HFF-Myc (cell line): ENCODE measurements around the gene SLAIN2.

Experiments used
- DNase-seq: peaks from one replicate; pipeline ENCODE4 v3.0.0-alpha.2; 2011; ENCODE audit warnings: low read depth; ENCODE audit errors: extremely low read depth
- H3K4me3 ChIP-seq: replicated peaks from 2 replicates; pipeline ENCODE4 v1.5.1; 2011; ENCODE audit warnings: low read depth, mild to moderate bottlenecking, control low read depth, low read length
- TF ChIP-seq, protein P1 (sequence below): IDR thresholded peaks from 2 replicates; pipeline ENCODE4 v1.5.1; 2012; ENCODE audit warnings: mild to moderate bottlenecking, low read depth, low read length, control low read depth; ENCODE audit errors: missing control alignments

The SLAIN2 gene

DNA sequence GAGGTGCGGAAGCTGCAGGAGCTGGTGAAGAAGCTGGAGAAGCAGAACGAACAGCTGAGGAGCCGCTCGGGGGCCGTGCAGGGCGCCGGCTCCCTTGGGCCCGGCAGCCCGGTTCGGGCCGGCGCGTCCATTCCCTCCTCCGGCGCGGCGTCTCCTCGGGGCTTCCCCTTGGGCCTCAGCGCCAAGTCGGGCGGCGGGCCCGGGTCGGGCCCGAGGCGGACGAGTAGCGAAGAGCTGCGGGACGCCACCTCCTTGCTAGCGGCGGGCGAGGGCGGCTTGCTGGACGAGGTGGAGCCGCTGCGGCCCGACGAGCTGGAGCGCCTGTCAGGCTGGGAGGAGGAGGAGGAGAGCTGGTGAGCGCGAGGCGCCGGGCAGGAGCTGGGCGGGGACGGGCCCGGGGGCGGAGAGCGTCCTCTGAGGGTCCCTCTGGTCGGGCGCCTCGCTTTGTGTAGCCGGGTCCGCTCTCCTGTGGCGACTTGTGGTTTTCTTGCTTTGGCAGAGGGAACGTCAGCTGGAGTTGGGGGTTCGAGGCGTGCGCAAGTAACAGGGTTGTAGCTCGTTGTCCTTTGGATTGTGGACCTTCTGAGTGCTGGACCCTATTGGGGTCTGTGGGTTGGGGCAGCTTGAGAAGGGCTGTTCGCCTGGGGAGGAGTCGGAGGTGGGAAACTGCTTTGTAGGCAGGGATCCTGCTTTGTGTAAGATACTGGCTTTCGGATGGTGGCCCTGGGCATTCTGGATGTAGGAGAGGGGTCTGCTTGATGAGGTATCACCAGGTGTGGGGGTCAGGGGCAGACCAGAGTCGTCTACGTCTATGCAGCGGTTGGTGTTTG is 662 bp downstream of the SLAIN2 start:
- peak overlapping the region; percentile 90 for H3K4me3 ChIP-seq
- TF ChIP-seq, protein P1, sequence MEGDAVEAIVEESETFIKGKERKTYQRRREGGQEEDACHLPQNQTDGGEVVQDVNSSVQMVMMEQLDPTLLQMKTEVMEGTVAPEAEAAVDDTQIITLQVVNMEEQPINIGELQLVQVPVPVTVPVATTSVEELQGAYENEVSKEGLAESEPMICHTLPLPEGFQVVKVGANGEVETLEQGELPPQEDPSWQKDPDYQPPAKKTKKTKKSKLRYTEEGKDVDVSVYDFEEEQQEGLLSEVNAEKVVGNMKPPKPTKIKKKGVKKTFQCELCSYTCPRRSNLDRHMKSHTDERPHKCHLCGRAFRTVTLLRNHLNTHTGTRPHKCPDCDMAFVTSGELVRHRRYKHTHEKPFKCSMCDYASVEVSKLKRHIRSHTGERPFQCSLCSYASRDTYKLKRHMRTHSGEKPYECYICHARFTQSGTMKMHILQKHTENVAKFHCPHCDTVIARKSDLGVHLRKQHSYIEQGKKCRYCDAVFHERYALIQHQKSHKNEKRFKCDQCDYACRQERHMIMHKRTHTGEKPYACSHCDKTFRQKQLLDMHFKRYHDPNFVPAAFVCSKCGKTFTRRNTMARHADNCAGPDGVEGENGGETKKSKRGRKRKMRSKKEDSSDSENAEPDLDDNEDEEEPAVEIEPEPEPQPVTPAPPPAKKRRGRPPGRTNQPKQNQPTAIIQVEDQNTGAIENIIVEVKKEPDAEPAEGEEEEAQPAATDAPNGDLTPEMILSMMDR, result no peak
- DNase-seq, result no peak

DNA sequence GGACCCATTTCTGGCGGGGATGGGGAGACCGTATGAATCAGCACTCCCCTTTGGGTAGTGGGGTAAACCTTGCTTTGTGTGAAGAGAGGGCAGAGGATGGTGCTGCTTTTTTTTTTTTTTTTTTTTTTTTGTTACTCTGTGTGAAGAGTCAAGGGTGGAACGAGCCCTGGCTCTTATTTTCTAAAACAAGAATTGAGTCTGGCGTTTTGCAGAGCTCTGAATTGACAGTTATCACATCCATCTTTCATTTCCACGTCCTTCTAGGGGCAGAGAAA is 1.2 kb downstream of the SLAIN2 start:
- no peak for DNase-seq
- peak overlapping the region; percentile 90 for H3K4me3 ChIP-seq
- TF ChIP-seq, protein P1, result no peak

DNA sequence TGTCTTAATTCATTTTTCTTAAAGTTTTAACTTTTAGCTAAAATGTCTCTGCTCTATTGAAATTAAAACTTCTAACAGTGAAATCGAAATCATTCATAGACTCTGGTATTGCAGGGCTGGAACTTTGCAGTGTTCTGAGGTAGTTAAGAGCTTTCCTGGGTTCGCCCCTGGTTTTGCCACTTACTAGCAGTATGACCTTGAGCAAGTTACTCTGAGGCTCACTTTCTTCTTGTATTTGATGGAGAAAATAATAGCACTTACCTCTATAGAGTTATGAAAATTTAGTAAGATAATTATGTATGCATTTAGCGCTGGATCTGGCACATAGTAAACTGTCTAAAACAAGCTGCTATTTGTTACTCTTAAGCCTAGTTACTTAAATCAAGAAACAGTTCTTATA is 1.7 kb downstream of the SLAIN2 start:
- H3K4me3 ChIP-seq, result peak overlapping the region; percentile 90
- DNase-seq, result no peak
- TF ChIP-seq, protein P1, result no peak

DNA sequence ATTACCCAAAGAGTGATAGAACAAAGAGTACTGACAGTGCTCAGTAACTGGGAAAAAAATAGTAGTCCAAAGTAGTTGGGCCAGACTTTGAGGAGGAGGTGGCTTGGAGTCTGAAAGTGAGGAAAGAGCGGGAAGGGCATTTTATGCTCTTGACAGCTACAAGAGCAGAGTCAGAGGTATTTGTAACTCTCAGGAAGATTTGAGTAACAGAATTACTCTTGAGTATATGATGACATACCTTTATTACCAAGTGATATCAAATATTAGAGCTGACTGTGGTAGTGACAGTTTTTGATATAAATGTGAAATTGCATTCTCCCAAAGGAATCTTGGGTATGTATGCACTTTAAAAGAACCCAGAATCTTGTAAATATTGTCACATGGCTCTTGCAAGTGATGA is 2.2 kb downstream of the SLAIN2 start:
- H3K4me3 ChIP-seq, result peak overlapping the region; percentile 90
- no peak for DNase-seq
- TF ChIP-seq, protein P1, result no peak

DNA sequence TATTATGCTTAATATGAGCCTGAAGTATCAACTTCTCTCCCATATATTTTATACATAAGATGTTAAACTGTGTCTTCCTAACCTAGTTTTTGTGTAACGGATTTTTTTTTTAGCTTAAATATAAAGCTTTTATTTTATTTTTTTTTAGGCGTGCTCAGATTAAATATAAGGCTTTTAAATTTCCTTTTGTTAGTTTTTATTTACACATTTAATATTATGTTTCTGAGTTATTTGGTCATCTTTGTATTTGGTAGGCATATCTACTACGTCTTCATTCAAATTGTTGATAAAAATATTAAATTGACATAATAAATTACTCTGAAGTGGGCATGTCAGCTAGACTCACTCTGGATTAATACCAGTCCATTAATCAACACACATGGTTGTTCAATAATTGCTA is 4.2 kb downstream of the SLAIN2 start:
- TF ChIP-seq, protein P1, result no peak
- no peak for DNase-seq

DNA sequence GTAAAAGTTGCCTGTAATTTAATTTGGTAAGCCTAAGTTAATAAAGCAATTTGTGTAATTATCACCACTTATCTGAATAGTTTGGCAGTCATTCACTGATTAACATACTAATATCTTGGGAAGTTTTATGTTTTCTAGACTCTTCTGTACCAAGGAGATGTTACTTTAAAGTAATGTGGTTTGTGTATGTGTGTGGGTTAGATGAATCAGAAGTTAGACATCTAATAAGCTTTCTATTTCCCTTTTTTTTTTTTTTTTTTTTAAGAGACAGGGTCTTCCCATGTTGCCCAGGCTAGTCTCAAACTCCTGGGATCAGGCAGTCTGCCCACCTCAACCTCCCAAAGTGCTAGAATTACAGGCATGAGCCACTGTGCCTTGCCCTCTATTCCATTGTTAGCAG is 5.3 kb downstream of the SLAIN2 start:
- TF ChIP-seq, protein P1, result no peak
- H3K4me3 ChIP-seq, result no peak overlapping the region
- no peak for DNase-seq

More for the DNA sequence above, 4.2 kb downstream of the SLAIN2 start:
- H3K4me3 ChIP-seq, result no peak overlapping the region
